NCI-H1436 treated with DMSO at 0.1 percent for 48 hours (cell line): ENCODE results near the gene TNPO1.

Experiments
- DNase-seq: peaks from one replicate; lab custom pipeline; 2025; lab: John Stamatoyannopoulos, UW

TNPO1 gene

GRCh38 chr5:72818866-72819534 is 2.5 kb downstream of the TNPO1 start:
- DNase-seq: peak; percentile 63

- DNase-seq: no peak
These were observed 5.3 kb downstream of the TNPO1 start for GRCh38 chr5:72821776-72822175.

GRCh38 chr5:72822944-72823343 is 6.5 kb downstream of the TNPO1 start:
- DNase-seq: no peak

DNA sequence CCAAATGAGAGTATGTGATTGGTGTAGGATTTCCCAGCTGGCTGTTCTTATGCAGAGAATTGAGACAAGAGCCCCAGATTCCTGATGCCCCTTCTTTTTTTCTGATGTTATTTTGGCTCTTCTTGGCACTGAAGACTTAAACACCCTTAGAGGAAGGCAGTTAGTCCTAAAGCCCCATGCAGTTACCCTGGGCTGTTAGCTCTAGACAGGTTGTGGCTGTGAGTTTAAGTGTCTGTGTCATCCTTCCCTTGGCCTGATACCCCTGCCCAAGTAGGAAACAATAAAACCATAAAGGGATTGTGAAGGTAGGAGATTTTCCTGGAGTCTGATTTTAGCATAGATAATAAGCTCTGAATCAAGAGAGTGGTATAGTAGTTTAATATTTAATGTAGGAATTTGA is 13.2 kb downstream of the TNPO1 start:
- DNase-seq: no peak

- no peak for DNase-seq
These were observed 13.9 kb downstream of the TNPO1 start for GRCh38 chr5:72830362-72830761.

- no peak for DNase-seq
These were observed 15.2 kb downstream of the TNPO1 start for GRCh38 chr5:72831685-72832084.

- no peak for DNase-seq
These were observed 18.5 kb downstream of the TNPO1 start for GRCh38 chr5:72834924-72835323.

DNA sequence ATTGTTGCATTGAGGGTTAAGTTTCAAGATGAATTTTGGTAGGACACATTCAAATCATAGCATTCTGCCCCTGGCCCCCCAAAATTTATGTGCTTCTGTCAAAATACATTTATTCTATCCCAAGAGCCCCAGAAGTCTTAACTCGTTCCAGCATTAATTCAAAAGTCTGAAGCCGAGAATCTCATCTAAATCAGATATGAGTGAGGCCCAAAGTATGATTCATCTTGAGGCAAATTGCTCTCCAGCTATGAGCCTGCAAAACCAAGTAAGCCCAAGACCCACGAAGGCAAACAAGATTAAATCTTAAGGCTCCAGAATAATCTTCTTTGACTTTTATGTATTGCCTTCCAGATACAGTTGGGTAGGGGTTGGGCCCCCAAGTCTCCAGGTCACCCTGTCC is 19.2 kb downstream of the TNPO1 start:
- no peak for DNase-seq

DNA sequence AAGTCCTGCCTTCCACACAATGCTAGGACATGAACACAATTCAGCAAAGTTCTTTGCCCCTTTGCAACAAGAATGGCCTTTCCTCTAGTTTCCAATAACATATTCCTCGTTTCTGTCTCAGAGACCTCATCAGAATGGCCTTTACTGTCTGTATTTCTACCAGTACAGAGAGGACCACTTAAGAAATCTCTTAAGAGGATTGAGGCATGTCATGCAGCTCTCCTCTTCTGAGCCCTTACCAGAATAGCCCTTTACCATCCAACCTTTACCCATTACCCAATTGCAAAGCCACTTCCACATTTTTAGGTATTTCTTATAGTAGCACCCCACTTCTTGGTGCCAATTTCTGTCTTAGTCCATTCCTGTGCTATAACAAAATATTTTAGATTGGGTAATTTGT is 20.3 kb downstream of the TNPO1 start:
- no peak for DNase-seq

DNA sequence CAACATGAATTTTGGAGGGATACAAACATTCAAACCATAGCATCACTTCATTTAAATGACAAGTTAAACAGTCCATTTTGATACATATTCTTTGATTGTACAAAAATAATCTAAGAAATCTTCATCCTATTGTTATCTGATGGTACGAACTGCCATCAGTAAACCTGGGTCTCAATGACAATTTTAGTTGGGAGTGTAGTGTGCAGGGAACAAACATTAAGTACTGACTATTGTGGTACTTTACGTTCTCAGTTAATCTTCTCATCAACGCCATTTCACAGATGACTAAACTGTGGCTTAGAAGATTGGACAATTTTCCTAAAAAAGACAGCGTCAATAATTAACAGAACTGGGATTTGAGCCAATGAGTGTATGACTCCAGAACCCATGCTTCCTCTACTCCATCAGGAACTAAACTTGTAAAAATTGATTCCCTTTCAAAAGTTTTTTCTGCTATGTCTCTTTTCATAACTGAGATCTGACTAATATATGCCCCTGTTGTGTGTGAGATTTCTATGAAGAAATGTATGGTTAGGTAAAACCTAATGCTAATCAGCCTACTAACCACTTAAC is 21.1 kb downstream of the TNPO1 start:
- DNase-seq: no peak

GRCh38 chr5:72840041-72840440 is 23.6 kb downstream of the TNPO1 start:
- DNase-seq: no peak

- no peak for DNase-seq
These were observed 25.5 kb downstream of the TNPO1 start for GRCh38 chr5:72841756-72842535.

DNA sequence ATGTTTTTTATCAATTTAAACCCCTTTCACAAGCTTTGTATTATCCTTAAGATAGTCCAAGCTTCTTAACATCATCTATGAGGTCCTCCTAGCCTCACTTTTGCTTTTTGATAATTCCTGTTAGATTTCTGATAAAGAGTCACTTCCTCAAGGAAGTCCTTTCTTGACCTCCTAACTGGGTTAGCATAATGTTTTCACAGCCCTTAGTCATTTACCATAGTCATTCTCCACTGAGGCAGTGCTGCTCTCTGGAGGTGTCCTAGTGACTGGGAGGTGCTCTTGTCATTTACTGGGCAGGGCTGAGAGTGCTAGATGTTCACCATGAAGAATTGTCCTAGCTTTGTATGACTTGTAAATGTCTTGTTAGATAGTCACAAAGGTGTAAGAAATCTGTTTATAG is 26.4 kb downstream of the TNPO1 start:
- no peak for DNase-seq

- no peak for DNase-seq
These were observed 27.8 kb downstream of the TNPO1 start for GRCh38 chr5:72844218-72844603.

GRCh38 chr5:72845889-72846288 is 29.4 kb downstream of the TNPO1 start:
- no peak for DNase-seq

- no peak for DNase-seq
These were observed 30.0 kb downstream of the TNPO1 start for GRCh38 chr5:72846483-72846882.

- DNase-seq: no peak
These were observed 31.0 kb downstream of the TNPO1 start for GRCh38 chr5:72847439-72847838.

GRCh38 chr5:72847989-72848473 is 31.6 kb downstream of the TNPO1 start:
- no peak for DNase-seq

- no peak for DNase-seq
These were observed 32.3 kb downstream of the TNPO1 start for GRCh38 chr5:72848474-72849428.

DNA sequence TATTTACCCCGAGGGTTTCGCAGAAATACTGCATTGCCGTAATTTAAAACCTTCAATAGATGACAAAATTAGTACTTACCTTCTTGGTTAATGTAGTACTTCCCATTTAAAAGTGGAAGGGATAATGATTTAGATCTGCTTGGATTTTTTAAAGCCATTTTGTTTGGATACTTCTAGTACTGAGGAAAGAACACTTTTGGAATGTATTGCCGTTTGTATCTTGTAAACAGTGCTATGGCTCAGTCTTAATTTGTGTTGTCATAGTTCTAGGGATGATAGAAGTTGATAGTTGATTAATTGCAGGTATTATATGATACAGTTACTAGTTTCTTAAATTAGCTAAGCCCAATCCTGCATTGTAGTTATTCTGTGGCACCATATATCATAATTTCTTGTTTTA is 33.1 kb downstream of the TNPO1 start:
- no peak for DNase-seq

GRCh38 chr5:72850113-72850512 is 33.7 kb downstream of the TNPO1 start:
- DNase-seq: no peak

GRCh38 chr5:72852356-72852755 is 35.9 kb downstream of the TNPO1 start:
- DNase-seq: no peak
